Bronchial epithelial cell (primary cell): ENCODE data around the gene MINPP1. TPM values are rescaled to one million over a fixed set of nuclear protein-coding genes. Genes with fewer than 3 reads are reported as not detected.

Source experiments
- DNase-seq: peaks from one replicate; pipeline ENCODE4 v3.0.0-alpha.2; 2010; ENCODE audit warnings: low read depth
- FAIRE-seq: peaks from 2 replicates; lab custom pipeline; 2011; peaks lifted over from hg19 to GRCh38; lab: Jason Lieb, UNC
- H3K27me3 ChIP-seq: 2 replicates; pipeline ENCODE4 v1.5.1; 2011; ENCODE audit warnings: low read length; ENCODE audit not compliant: control insufficient read depth, insufficient read depth
- H3K36me3 ChIP-seq: 2 replicates; pipeline ENCODE4 v1.5.1; 2011; ENCODE audit warnings: low read length; ENCODE audit not compliant: control insufficient read depth, insufficient read depth
- H3K4me3 ChIP-seq: 2 replicates; pipeline ENCODE4 v1.5.1; 2011; ENCODE audit warnings: mild to moderate bottlenecking, low read depth, low read length, control low read depth
- total RNA-seq: library from RNA; depleted of rRNA; stranded (reverse); fragments of >200 nt; gene quantifications from 2 replicates; pipeline ENCODE4 v1.2.1, GENCODE V29; 2014
- TF ChIP-seq, protein P1 (sequence below): IDR thresholded peaks from 2 replicates; pipeline ENCODE4 v1.5.1; 2011; ENCODE audit warnings: mild to moderate bottlenecking, moderate library complexity, low read length, control low read depth, inconsistent platforms; ENCODE audit not compliant: insufficient read depth, severe bottlenecking

The MINPP1 gene
- total RNA-seq, 1 donor from 2014 or later: 12.1 TPM

DNA sequence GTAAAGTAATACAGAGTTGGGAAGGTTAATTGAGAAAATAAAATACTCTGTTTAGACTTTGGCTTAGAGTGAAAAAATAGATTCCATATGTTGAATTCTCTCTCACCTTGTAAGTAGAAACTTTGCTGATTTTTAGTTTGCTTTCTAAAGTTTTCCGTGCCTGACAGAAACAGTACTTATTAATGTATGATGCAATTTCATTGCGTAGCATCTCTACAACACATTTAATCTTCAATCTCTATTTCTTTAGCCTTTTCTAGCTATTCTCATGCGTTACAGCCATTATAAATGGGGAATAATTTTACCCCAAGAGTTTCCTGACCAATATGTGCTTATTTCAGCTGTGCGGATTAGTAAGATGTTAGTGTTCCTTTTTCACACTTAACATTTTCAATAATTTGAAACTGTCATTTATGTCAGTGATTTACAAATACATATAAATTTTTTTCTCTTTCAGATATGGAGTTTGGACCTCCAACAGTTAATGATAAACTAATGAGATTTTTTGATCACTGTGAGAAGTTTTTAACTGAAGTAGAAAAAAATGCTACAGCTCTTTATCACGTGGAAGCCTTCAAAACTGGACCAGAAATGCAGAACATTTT, 3.3 kb downstream of the MINPP1 start:
- TF ChIP-seq, protein P1, sequence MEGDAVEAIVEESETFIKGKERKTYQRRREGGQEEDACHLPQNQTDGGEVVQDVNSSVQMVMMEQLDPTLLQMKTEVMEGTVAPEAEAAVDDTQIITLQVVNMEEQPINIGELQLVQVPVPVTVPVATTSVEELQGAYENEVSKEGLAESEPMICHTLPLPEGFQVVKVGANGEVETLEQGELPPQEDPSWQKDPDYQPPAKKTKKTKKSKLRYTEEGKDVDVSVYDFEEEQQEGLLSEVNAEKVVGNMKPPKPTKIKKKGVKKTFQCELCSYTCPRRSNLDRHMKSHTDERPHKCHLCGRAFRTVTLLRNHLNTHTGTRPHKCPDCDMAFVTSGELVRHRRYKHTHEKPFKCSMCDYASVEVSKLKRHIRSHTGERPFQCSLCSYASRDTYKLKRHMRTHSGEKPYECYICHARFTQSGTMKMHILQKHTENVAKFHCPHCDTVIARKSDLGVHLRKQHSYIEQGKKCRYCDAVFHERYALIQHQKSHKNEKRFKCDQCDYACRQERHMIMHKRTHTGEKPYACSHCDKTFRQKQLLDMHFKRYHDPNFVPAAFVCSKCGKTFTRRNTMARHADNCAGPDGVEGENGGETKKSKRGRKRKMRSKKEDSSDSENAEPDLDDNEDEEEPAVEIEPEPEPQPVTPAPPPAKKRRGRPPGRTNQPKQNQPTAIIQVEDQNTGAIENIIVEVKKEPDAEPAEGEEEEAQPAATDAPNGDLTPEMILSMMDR: no peak
- Histone ChIP-seq H3K27me3 (no peaks in the 10 kb centered on the region), H3K36me3 (no peaks in the 10 kb centered on the region), H3K4me3 (no peak overlapping the region)
- DNase-seq (no peak), FAIRE-seq (no peak)

- H3K27me3 ChIP-seq: no peaks in the 10 kb centered on the region
- H3K4me3 ChIP-seq: no peak overlapping the region
- peaks cover 2% of the 10 kb centered on the region for H3K36me3 ChIP-seq
- DNase-seq (no peak), FAIRE-seq (no peak)
- TF ChIP-seq, protein P1: no peak
These were observed 4.1 kb downstream of the MINPP1 start for GRCh38 chr10:87508837-87509236.

DNA sequence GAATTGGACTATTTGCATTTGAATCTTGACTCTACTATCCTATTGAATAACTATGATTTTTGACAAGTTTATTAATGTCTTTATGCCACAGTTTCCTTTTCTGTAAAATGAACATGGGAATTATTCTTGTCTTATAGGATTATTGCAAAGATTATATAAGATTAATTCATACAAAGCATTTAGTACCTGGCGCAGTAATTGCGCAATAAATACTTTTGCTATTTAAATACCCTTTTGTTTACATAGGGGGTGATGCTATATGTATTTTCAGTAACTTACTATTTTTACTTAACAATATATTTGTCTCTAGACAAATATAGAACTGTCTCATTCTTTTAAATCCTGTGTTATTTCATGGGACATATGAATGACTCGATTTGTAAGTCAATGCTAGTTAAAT, 5.3 kb downstream of the MINPP1 start:
- H3K36me3 ChIP-seq: peaks cover 2% of the 10 kb centered on the region
- TF ChIP-seq, protein P1: no peak
- FAIRE-seq (no peak), DNase-seq (no peak)
- H3K4me3 ChIP-seq: no peak overlapping the region
- no peaks in the 10 kb centered on the region for H3K27me3 ChIP-seq

DNA sequence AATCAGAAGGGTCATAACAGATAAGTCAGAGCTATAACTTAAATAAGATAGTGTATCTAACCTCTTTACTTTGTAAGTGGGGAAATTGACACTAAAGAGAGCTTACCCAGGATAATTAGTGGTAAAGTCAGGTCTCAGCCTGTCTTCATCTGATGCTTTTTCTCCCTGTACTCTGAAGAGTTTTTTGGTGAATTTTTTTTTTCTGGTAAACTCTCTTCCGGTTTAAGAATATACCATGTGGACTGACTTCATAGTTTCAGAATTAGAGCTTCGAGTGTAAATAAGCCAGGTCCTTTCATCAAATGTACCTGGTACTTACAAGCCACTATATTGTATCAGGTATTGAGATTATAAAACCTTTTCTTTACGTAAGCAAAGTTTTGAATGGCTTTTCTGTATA, 6.8 kb downstream of the MINPP1 start:
- H3K27me3 ChIP-seq: no peaks in the 10 kb centered on the region
- DNase-seq: no peak
- TF ChIP-seq, protein P1: no peak
- no peak overlapping the region for H3K4me3 ChIP-seq
- peaks cover 2% of the 10 kb centered on the region for H3K36me3 ChIP-seq
- no peak for FAIRE-seq

DNA sequence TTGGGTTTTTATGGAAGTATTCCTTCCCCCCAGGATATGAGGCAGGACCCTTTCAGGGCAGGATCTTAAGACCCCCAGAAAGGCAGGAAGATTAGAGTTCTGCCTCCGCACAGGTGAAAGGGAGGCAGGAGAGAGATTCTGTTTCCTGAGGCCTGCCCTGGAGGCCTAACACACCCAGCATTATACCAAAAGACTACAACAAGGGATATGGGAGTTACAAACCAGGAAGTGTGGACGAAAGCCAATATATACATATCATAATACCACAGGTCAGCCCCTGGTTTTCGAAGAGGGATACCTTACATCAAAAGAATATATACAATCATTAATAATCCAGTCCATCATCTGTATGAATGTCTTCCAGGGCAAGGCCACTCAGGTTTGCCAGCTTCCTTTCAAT, 14.2 kb downstream of the MINPP1 start:
- H3K36me3 ChIP-seq: no peaks in the 10 kb centered on the region

More for the DNA sequence above, 14.2 kb downstream of the MINPP1 start:
- TF ChIP-seq, protein P1: no peak
- Histone ChIP-seq H3K27me3 (no peaks in the 10 kb centered on the region), H3K4me3 (no peak overlapping the region)
- DNase-seq (no peak), FAIRE-seq (no peak)
